IMR-90 (cell line): ENCODE measurements around the gene ABCF1. TPM values are rescaled to one million over a fixed set of nuclear protein-coding genes. Genes with fewer than 3 reads are reported as not detected.

Experiments used
- ATAC-seq: fragments of 200-7000 bp; cut with Tn5 transposase; 2 replicates; pipeline ENCODE4 v1.9.1; 2020; ENCODE audit warnings: low read depth, mild to moderate bottlenecking, moderate library complexity
- BruUV-seq: library from RNA; stranded (reverse); fragments of 400-500 nt; replicated peaks from 2 replicates; lab custom pipeline; 2021; lab: Mats Ljungman, UMichigan
- CTCF ChIA-PET: fragments of 300-600 bp; formaldehyde crosslinking; extraction: SDS; loops from one replicate; lab custom pipeline; 2021; ENCODE audit warnings: antibody characterized with exemption; lab: Yijun Ruan, JAX
- POLR2A ChIA-PET: fragments of 300-600 bp; sonication (Branson Sonifier 250); formaldehyde crosslinking; loops from one replicate; lab custom pipeline; 2022; ENCODE audit warnings: antibody characterized with exemption; ENCODE audit not compliant: unreplicated experiment; lab: Charles Lee
- DNase-seq: peaks from one replicate; pipeline ENCODE4 v3.0.0; 2013
- H2AFZ ChIP-seq: replicated peaks from 2 replicates; pipeline ENCODE3; 2013; ENCODE audit warnings: low read length, mild to moderate bottlenecking; ENCODE audit not compliant: poor library complexity
- H2AK5ac ChIP-seq: 2 replicates; pipeline ENCODE4 v1.6.1; 2013; ENCODE audit warnings: low read depth, low read length, inconsistent platforms
- H2AK9ac ChIP-seq: replicated peaks from 2 replicates; pipeline ENCODE3; 2013; ENCODE audit warnings: mild to moderate bottlenecking, low read depth, low read length, moderate library complexity; ENCODE audit not compliant: poor library complexity
- H2BK120ac ChIP-seq: 2 replicates; pipeline ENCODE4 v1.6.1; 2013; ENCODE audit warnings: low read depth, low read length, inconsistent platforms
- H2BK15ac ChIP-seq: 3 replicates; pipeline ENCODE4 v1.6.1; 2013; ENCODE audit warnings: low read depth, low read length, inconsistent platforms
- H2BK20ac ChIP-seq: 2 replicates; pipeline ENCODE4 v1.6.1; 2013; ENCODE audit warnings: low read depth, mild to moderate bottlenecking, inconsistent platforms, low read length, moderate library complexity
- H2BK5ac ChIP-seq: 2 replicates; pipeline ENCODE4 v1.6.1; 2013; ENCODE audit warnings: mild to moderate bottlenecking, low read depth, low read length, inconsistent platforms; ENCODE audit not compliant: poor library complexity, severe bottlenecking
- H3K14ac ChIP-seq: replicated peaks from 2 replicates; pipeline ENCODE4 v1.6.1; 2013; ENCODE audit warnings: low read depth, low read length, inconsistent platforms
- H3K18ac ChIP-seq: 2 replicates; pipeline ENCODE4 v1.6.1; 2013; ENCODE audit warnings: low read depth, low read length, control low read depth
- H3K23ac ChIP-seq: 2 replicates; pipeline ENCODE4 v1.6.1; 2013; ENCODE audit warnings: low read depth, low read length, inconsistent platforms
- H3K27ac ChIP-seq: 2 replicates; pipeline ENCODE4 v1.5.1; 2013; ENCODE audit warnings: mild to moderate bottlenecking, control low read depth, low read length; ENCODE audit not compliant: insufficient read depth
- H3K27me3 ChIP-seq: 2 replicates; pipeline ENCODE4 v1.6.1; 2013; ENCODE audit warnings: low read length; ENCODE audit not compliant: control insufficient read depth, insufficient read depth
- H3K36me3 ChIP-seq: 2 replicates; pipeline ENCODE4 v1.6.1; 2013; ENCODE audit warnings: low read length, mixed read lengths; ENCODE audit not compliant: control insufficient read depth, insufficient read depth
- H3K4ac ChIP-seq: 2 replicates; pipeline ENCODE4 v1.6.1; 2013; ENCODE audit warnings: low read depth, low read length, inconsistent platforms
- H3K4me1 ChIP-seq: 2 replicates; pipeline ENCODE4 v1.6.1; 2013; ENCODE audit warnings: low read length, mixed read lengths; ENCODE audit not compliant: control insufficient read depth, insufficient read depth
- H3K4me2 ChIP-seq: 2 replicates; pipeline ENCODE4 v1.6.1; 2013; ENCODE audit warnings: low read depth, mild to moderate bottlenecking, control low read depth, low read length, moderate library complexity
- H3K4me3 ChIP-seq: 2 replicates; pipeline ENCODE4 v1.5.1; 2013; ENCODE audit warnings: low read depth, mild to moderate bottlenecking, control low read depth, low read length, moderate library complexity; ENCODE audit not compliant: insufficient read depth
- H3K56ac ChIP-seq: 2 replicates; pipeline ENCODE4 v1.6.1; 2013; ENCODE audit warnings: low read length, inconsistent platforms; ENCODE audit not compliant: insufficient read depth; ENCODE audit errors: extremely low read depth
- H3K79me1 ChIP-seq, 2 experiments: 2 replicates each; pipeline ENCODE4 v1.6.1; 2013; ENCODE audit warnings: low read length in 2 of 2, inconsistent platforms in 1 of 2, low read depth in 1 of 2
- H3K9ac ChIP-seq: 2 replicates; pipeline ENCODE4 v1.6.1; 2013; ENCODE audit warnings: low read depth, low read length, control low read depth
- H3K9me1 ChIP-seq: 2 replicates; pipeline ENCODE4 v1.6.1; 2013; ENCODE audit warnings: low read length, inconsistent platforms; ENCODE audit not compliant: insufficient read depth
- H3K9me3 ChIP-seq: 2 replicates; pipeline ENCODE4 v1.6.1; 2013; ENCODE audit warnings: low read length; ENCODE audit not compliant: control insufficient read depth, insufficient read depth
- H4K20me1 ChIP-seq: 2 replicates; pipeline ENCODE4 v1.6.1; 2013; ENCODE audit warnings: low read length, inconsistent platforms; ENCODE audit not compliant: insufficient read depth
- H4K5ac ChIP-seq: 2 replicates; pipeline ENCODE4 v1.6.1; 2013; ENCODE audit warnings: mild to moderate bottlenecking, low read depth, low read length, control low read depth
- H4K8ac ChIP-seq, 2 experiments: 2 replicates each; pipeline ENCODE4 v1.6.1; 2013; ENCODE audit warnings: low read depth in 2 of 2, low read length in 2 of 2, control low read depth in 1 of 2, inconsistent platforms in 1 of 2
- H4K91ac ChIP-seq: 2 replicates; pipeline ENCODE4 v1.6.1; 2013; ENCODE audit warnings: low read depth, low read length, inconsistent platforms; ENCODE audit not compliant: insufficient read depth
- BHLHE40 ChIP-seq: fragments of 150-350 bp; IDR thresholded peaks from 2 replicates; pipeline ENCODE4 v1.6.1; 2016; ENCODE audit warnings: mild to moderate bottlenecking, low read depth, low read length
- CEBPB ChIP-seq: IDR thresholded peaks from 2 replicates; pipeline ENCODE4 v1.6.1; 2012; ENCODE audit warnings: low read depth, low read length, improper control_type of control experiment
- CTCF ChIP-seq: conservative IDR thresholded peaks from 2 replicates; pipeline ENCODE4 v1.5.1; 2012; ENCODE audit warnings: mild to moderate bottlenecking, low read depth, low read length, improper control_type of control experiment
- ELK1 ChIP-seq: fragments of 150-350 bp; IDR thresholded peaks from 2 replicates; pipeline ENCODE4 v1.6.1; 2016; ENCODE audit warnings: low read depth, mild to moderate bottlenecking, low read length, moderate library complexity, borderline replicate concordance
- FOS ChIP-seq: fragments of 150-350 bp; IDR thresholded peaks from 2 replicates; pipeline ENCODE4 v1.6.1; 2016; ENCODE audit warnings: low read depth, low read length
- MAFK ChIP-seq: IDR thresholded peaks from 2 replicates; pipeline ENCODE4 v1.6.1; 2012; ENCODE audit warnings: low read depth, low read length, improper control_type of control experiment
- MAZ ChIP-seq: IDR thresholded peaks from 2 replicates; pipeline ENCODE4 v1.6.1; 2012; ENCODE audit warnings: low read depth, mild to moderate bottlenecking, low read length, improper control_type of control experiment, moderate library complexity, borderline replicate concordance
- MXI1 ChIP-seq: IDR thresholded peaks from 2 replicates; pipeline ENCODE4 v1.6.1; 2012; ENCODE audit warnings: low read depth, mild to moderate bottlenecking, low read length, moderate library complexity, borderline replicate concordance
- POLR2A ChIP-seq: IDR thresholded peaks from 2 replicates; pipeline ENCODE4 v1.6.1; 2012; ENCODE audit warnings: mild to moderate bottlenecking, low read depth, low read length
- RAD21 ChIP-seq: IDR thresholded peaks from 2 replicates; pipeline ENCODE4 v1.6.1; 2012; ENCODE audit warnings: low read length, improper control_type of control experiment
- RCOR1 ChIP-seq: IDR thresholded peaks from 2 replicates; pipeline ENCODE4 v1.6.1; 2012; ENCODE audit warnings: mild to moderate bottlenecking, low read length, improper control_type of control experiment; ENCODE audit not compliant: insufficient replicate concordance
- RFX5 ChIP-seq: IDR thresholded peaks from 2 replicates; pipeline ENCODE4 v1.8.0; 2012; ENCODE audit warnings: low read depth, mild to moderate bottlenecking, low read length, moderate library complexity
- SMC3 ChIP-seq: fragments of 150-350 bp; IDR thresholded peaks from 2 replicates; pipeline ENCODE4 v1.6.1; 2016; ENCODE audit warnings: low read depth, mild to moderate bottlenecking, antibody characterized with exemption, low read length, moderate library complexity
- USF2 ChIP-seq: fragments of 150-350 bp; IDR thresholded peaks from 2 replicates; pipeline ENCODE4 v1.6.1; 2017; ENCODE audit warnings: mild to moderate bottlenecking, antibody characterized with exemption, low read length, low read depth
- WGBS, 2 experiments: methylation state at CpG; one replicate each; pipeline versions ENCODE4 v1.1.5 to v1.1.7; 2013; ENCODE audit warnings: missing lambda C conversion rate in 2 of 2; ENCODE audit not compliant: insufficient read length in 1 of 2; ENCODE audit errors: extremely low coverage in 2 of 2; 5-methylcytosine and 5-hydroxymethylcytosine counted together
- dilution Hi-C: fragments of 300-500 bp; cut with HindIII; formaldehyde crosslinking; loops from one replicate; pipeline ENCODE4 v1.14.3; 2018; ENCODE audit warnings: low sequenced_read_pairs; ENCODE audit not compliant: unreplicated experiment
- in situ Hi-C: fragments of 300-500 bp; cut with MboI; formaldehyde crosslinking; loops from 3 replicates; pipeline ENCODE4 v1.14.3; 2019; ENCODE audit warnings: low sequenced_read_pairs, inconsistent platforms, mixed read lengths
- intact Hi-C: fragments of 100-400 bp; cut with micrococcal nuclease; formaldehyde crosslinking; loops from 2 replicates; pipeline ENCODE4 v1.10.0; 2022
- polyA plus RNA-seq, 3 experiments: library from polyadenylated mRNA; depleted of rRNA; stranded (reverse); fragments of >200 nt; gene quantifications; 2 replicates each; pipeline ENCODE4 v1.2.3, GENCODE V29; 2012; ENCODE audit warnings: low replicate concordance in 1 of 3
- total RNA-seq: library from RNA; depleted of rRNA; stranded (reverse); fragments of >200 nt; gene quantifications from 2 replicates; pipeline ENCODE4 v1.2.3, GENCODE V29; 2012

ABCF1 gene
- total and polyA plus RNA-seq, 2 of the 4 experiments (the other 2 are of a cell fraction): 39.1 to 48.6 TPM

GRCh38 chr6:30547454-30547853, 23.8 kb upstream of the ABCF1 start:
- no peak for TF ChIP-seq CTCF
- TF ChIP-seq MAZ: no peak
- TF ChIP-seq FOS: no peak
- TF ChIP-seq RCOR1: no peak
- no peak for TF ChIP-seq SMC3
- TF ChIP-seq POLR2A: no peak
- no peak for TF ChIP-seq ELK1
- TF ChIP-seq RFX5: no peak
- TF ChIP-seq BHLHE40: no peak
- no peak for TF ChIP-seq MXI1
- no peak for TF ChIP-seq CEBPB
- TF ChIP-seq USF2: no peak
- no peak for TF ChIP-seq MAFK
- no peak for TF ChIP-seq RAD21
- Histone ChIP-seq H2AFZ (no peak overlapping the region), H3K9me1 (no peaks in the 10 kb centered on the region), H3K23ac (no peak overlapping the region), H3K9ac (no peak overlapping the region), H4K8ac (no peak overlapping the region), H2BK120ac (no peak overlapping the region), H3K14ac (no peak overlapping the region), H3K36me3 (peaks cover 45% of the 10 kb centered on the region), H3K27ac (no peak overlapping the region), H2AK5ac (no peak overlapping the region), H3K4me3 (no peak overlapping the region), H4K20me1 (no peaks in the 10 kb centered on the region; the same call in 1 of the 2 replicates), H2BK20ac (no peak overlapping the region), H2BK15ac (no peak overlapping the region), H4K5ac (no peak overlapping the region), H3K18ac (no peak overlapping the region), H3K27me3 (no peaks in the 10 kb centered on the region), H3K79me1 (peaks cover 0 to 12% of the 10 kb centered on the region in 2 experiments; a peak in 2 of 4 replicates), H2BK5ac (no peak overlapping the region), H3K56ac (no peak overlapping the region), H3K4me1 (no peaks in the 10 kb centered on the region), H4K91ac (no peak overlapping the region), H3K4ac (no peak overlapping the region), H2AK9ac (no peak overlapping the region), H3K9me3 (no peaks in the 10 kb centered on the region), H3K4me2 (no peak overlapping the region)
- WGBS, 2 experiments: 100% methylated on average over 1 of the region's 6 CpGs; no CpG with 5 or more reads in 1 of the 2 experiments
- ATAC-seq: no peak
- in situ Hi-C loops: no loop called here
- dilution Hi-C loops: no loop called here
- intact Hi-C loops: no loop called here
- CTCF ChIA-PET: interaction anchor here (1.6 kb wide), 1 partner anchor 15 kb away, joined by 4 read pairs; no protein-coding TSS in a partner anchor
- no peak for DNase-seq
- BruUV-seq: no TSS peak
- POLR2A ChIA-PET: no interaction called here
